ENCODE results near the gene NCEH1. TPM values are rescaled to one million over a fixed set of nuclear protein-coding genes. Genes with fewer than 3 reads are reported as not detected.

Gene NCEH1
- total and polyA plus RNA-seq, 2 experiments from 2014 or later: 1.8 to 4.9 TPM

- Mint-ChIP-seq H3K4me3 (no peak overlapping the region), H3K27me3 (ENCODE audit: insufficient read depth, low read depth, poor library complexity) (peaks cover 1% of the 10 kb centered on the region), H3K27ac (no peak overlapping the region), H3K4me1 (no peaks in the 10 kb centered on the region), H3K36me3 (ENCODE audit: low read depth) (peaks cover 12% of the 10 kb centered on the region; the same call in 2 of the 3 replicates), H3K9me3 (peaks cover 27% of the 10 kb centered on the region)
- no peaks in the 10 kb centered on the region for H3K4me1 ChIP-seq (ENCODE audit: insufficient read depth)
- no peak overlapping the region for H3K27ac ChIP-seq (ENCODE audit: low read depth)
- no peak overlapping the region for H2AFZ ChIP-seq
- ATAC-seq (no peak), DNase-seq (ENCODE audit: low spot score) (no peak)
- H3F3A ChIP-seq (replicated peaks; ENCODE audit: low read depth): no peaks in the 10 kb centered on the region
- H3K4me3 ChIP-seq: no peak overlapping the region
- H3K9me2 ChIP-seq (ENCODE audit: insufficient read depth): no peaks in the 10 kb centered on the region
- H3K4me2 ChIP-seq: no peak overlapping the region
- H4K20me1 ChIP-seq (replicated peaks; ENCODE audit: insufficient read depth): no peaks in the 10 kb centered on the region
- TF ChIP-seq EZH2 (IDR thresholded peaks at IDR 0.05; ENCODE audit: low read depth, unreplicated experiment): no peak
- 0 out of 4 replicates have a peak, but pooled peaks of 1 of the 2 experiments have one; percentile 15 for TF ChIP-seq CTCF (conservative IDR thresholded peaks at IDR 0.05; ENCODE audit: low read depth in 2 of 2)
- TF ChIP-seq ETS1 (IDR thresholded peaks at IDR 0.05): no peak
- no peak for TF ChIP-seq ZNF114 (CRISPR knock-in tag; IDR thresholded peaks at IDR 0.05)
- TF ChIP-seq CREB1 (CRISPR knock-in tag; IDR thresholded peaks at IDR 0.05; ENCODE audit: low read depth): no peak
- no peaks in the 10 kb centered on the region for H3K27me3 ChIP-seq (ENCODE audit: insufficient read depth)
- H3K36me3 ChIP-seq (ENCODE audit: insufficient read depth): no peaks in the 10 kb centered on the region; the same call in 1 of the 2 replicates
- no peaks in the 10 kb centered on the region for H3K79me2 ChIP-seq (replicated peaks; ENCODE audit: insufficient read depth)
Observed at GRCh38 chr3:172717493-172718088, 6.7 kb upstream of the NCEH1 start.

GRCh38 chr3:172716476-172716875 lies 5.6 kb upstream of the NCEH1 start:
- no peak overlapping the region for H3K4me2 ChIP-seq
- H3K79me2 ChIP-seq (replicated peaks; ENCODE audit: insufficient read depth): no peaks in the 10 kb centered on the region
- ATAC-seq: no peak
- no peak for DNase-seq (ENCODE audit: low spot score)
- no peaks in the 10 kb centered on the region for H3F3A ChIP-seq (replicated peaks; ENCODE audit: low read depth)
- no peak for TF ChIP-seq ETS1 (IDR thresholded peaks at IDR 0.05)
- no peak for TF ChIP-seq ZNF462 (CRISPR knock-in tag; IDR thresholded peaks at IDR 0.05)
- Mint-ChIP-seq H3K9me3 (peaks cover 27% of the 10 kb centered on the region), H3K27ac (no peak overlapping the region), H3K4me1 (no peaks in the 10 kb centered on the region), H3K4me3 (no peak overlapping the region), H3K27me3 (ENCODE audit: insufficient read depth, low read depth, poor library complexity) (peaks cover 1% of the 10 kb centered on the region), H3K36me3 (ENCODE audit: low read depth) (peaks cover 12% of the 10 kb centered on the region; the same call in 2 of the 3 replicates)
- no peak overlapping the region for H3K27ac ChIP-seq (ENCODE audit: low read depth)
- H4K20me1 ChIP-seq (replicated peaks; ENCODE audit: insufficient read depth): no peaks in the 10 kb centered on the region
- H3K9me2 ChIP-seq (ENCODE audit: insufficient read depth): no peaks in the 10 kb centered on the region
- no peaks in the 10 kb centered on the region; the same call in 1 of the 2 replicates for H3K4me1 ChIP-seq (ENCODE audit: insufficient read depth)
- no peaks in the 10 kb centered on the region; the same call in 1 of the 2 replicates for H3K36me3 ChIP-seq (ENCODE audit: insufficient read depth)
- no peaks in the 10 kb centered on the region for H3K27me3 ChIP-seq (ENCODE audit: insufficient read depth)
- H3K4me3 ChIP-seq: no peak overlapping the region
- no peak overlapping the region for H2AFZ ChIP-seq
